Spleen (tissue), 7 donors: ENCODE measurements around the gene SLC22A3.

Experiments used
- POLR2A ChIP-seq, 3 donors: fragments of 450-650 bp; IDR thresholded peaks; one replicate each; pipeline ENCODE4 v1.5.1; 2017; ENCODE audit warnings: antibody characterized with exemption in 3 of 3, mild to moderate bottlenecking in 1 of 3
- POLR2AphosphoS5 ChIP-seq, 3 donors: sonication (generic); formaldehyde crosslinking; IDR thresholded peaks; one replicate each; pipeline ENCODE4 v1.5.1; 2017; ENCODE audit warnings: antibody characterized with exemption in 3 of 3
- TF ChIP-seq, protein P1 (sequence below), 11 experiments: fragments of 200-600 bp in 7 of 11; fragments of 450-650 bp in 4 of 11; sonication (generic) in 4 of 11; IDR thresholded peaks in 8 of 11; conservative IDR thresholded peaks in 3 of 11; 1 replicate in 7 of 11; 2 replicates in 4 of 11; pipeline versions ENCODE4 v1.4.0 to v1.8.0; 2016 to 2021; ENCODE audit warnings: antibody characterized with exemption in 11 of 11, inconsistent platforms in 4 of 11, mild to moderate bottlenecking in 1 of 11
- donor health status: DM: no; HTN: no; CAD: no; lungs with moderate emphysema.
- donor health status: DM: no; HTN: no; CAD: no.
- donor health status: DM: no; HTN: no; CAD: no.

GRCh38 chr6:160417550-160417949 is 69.4 kb downstream of the SLC22A3 start:
- TF ChIP-seq, protein P1, sequence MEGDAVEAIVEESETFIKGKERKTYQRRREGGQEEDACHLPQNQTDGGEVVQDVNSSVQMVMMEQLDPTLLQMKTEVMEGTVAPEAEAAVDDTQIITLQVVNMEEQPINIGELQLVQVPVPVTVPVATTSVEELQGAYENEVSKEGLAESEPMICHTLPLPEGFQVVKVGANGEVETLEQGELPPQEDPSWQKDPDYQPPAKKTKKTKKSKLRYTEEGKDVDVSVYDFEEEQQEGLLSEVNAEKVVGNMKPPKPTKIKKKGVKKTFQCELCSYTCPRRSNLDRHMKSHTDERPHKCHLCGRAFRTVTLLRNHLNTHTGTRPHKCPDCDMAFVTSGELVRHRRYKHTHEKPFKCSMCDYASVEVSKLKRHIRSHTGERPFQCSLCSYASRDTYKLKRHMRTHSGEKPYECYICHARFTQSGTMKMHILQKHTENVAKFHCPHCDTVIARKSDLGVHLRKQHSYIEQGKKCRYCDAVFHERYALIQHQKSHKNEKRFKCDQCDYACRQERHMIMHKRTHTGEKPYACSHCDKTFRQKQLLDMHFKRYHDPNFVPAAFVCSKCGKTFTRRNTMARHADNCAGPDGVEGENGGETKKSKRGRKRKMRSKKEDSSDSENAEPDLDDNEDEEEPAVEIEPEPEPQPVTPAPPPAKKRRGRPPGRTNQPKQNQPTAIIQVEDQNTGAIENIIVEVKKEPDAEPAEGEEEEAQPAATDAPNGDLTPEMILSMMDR (IDR thresholded peaks at IDR 0.05 in 8 of 11, conservative IDR thresholded peaks at IDR 0.05 in 3 of 11) = no peak
- TF ChIP-seq POLR2AphosphoS5 (IDR thresholded peaks at IDR 0.05) (no peak), POLR2A (IDR thresholded peaks at IDR 0.05) (no peak)
